Measurements from ENCODE around the gene SPNS3. TPM values are rescaled to one million over a fixed set of nuclear protein-coding genes. Genes with fewer than 3 reads are reported as not detected.

Gene SPNS3
- total and polyA plus RNA-seq, 2 donors (not counting 3 experiments of a cell fraction or from before 2014, with no cell fraction given) = 0.18 to 0.66 TPM

DNA sequence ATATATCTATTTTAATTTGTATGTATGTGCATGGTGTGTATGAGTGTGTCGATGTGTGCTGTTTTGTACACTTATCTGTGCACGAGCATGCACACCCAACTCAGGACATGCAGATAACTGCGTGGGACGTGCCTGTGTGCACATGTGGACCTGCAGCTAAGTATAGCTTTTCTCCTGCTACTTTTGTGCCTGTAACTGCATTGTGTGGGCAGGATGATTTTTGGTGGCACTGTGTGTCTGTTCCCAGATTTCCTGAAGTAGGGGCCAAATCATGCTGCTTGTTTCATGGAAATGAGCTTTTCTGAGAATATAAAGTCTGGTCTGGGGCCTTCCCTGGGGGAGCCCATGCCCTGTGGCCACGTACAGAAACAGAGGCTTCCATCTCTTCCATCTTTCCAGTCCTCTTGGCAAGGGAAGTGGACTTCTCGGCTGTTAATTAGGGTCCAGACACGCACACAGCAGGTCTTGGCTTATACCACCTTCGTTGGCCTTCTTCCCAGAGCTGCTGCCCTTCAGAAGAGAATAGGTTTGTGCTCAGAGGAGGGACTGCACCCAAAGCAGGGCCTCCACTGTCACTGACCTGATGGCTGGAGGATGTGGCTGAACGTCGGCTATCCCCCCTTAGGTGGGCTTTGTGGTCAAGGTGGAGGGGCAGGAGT is 30.2 kb downstream of the SPNS3 start:
- Histone ChIP-seq H3K4me1 (ENCODE audit: control insufficient read depth, extremely low read depth, insufficient read depth, low read length) (no peaks in the 10 kb centered on the region), H4K20me1 (replicated peaks; ENCODE audit: control insufficient read depth, extremely low read depth, insufficient read depth, low read length) (no peaks in the 10 kb centered on the region), H3K9me3 (replicated peaks; ENCODE audit: control insufficient read depth, insufficient read depth, low read length) (no peaks in the 10 kb centered on the region), H3K4me2 (ENCODE audit: insufficient read depth, low read length) (no peak overlapping the region), H3K4me3 (replicated peaks in 1 of 3; ENCODE audit: insufficient read depth in 1 of 3, low read depth in 1 of 3, low read length in 3 of 3) (no peak overlapping the region), H2AFZ (ENCODE audit: low read depth, low read length) (no peak overlapping the region), H3K9ac (replicated peaks; ENCODE audit: extremely low read depth, insufficient read depth, low read length) (no peak overlapping the region), H3K79me2 (ENCODE audit: control insufficient read depth, insufficient read depth, low read length) (no peaks in the 10 kb centered on the region), H3K36me3 (ENCODE audit: control insufficient read depth in 2 of 2, extremely low read depth in 1 of 2, insufficient read depth in 2 of 2, low read length in 2 of 2) (no peaks in the 10 kb centered on the region), H3K27me3 (ENCODE audit: control insufficient read depth in 2 of 2, insufficient read depth in 2 of 2, low read length in 2 of 2) (no peaks in the 10 kb centered on the region), H3K9me1 (replicated peaks; ENCODE audit: control insufficient read depth, extremely low read depth, insufficient read depth, low read length) (no peaks in the 10 kb centered on the region), H3K27ac (ENCODE audit: insufficient read depth, low read depth, low read length) (no peak overlapping the region)
- CTCF ChIA-PET = interaction anchor here (1.0 kb wide), 1 partner anchor 43 kb away, joined by 3 read pairs; no protein-coding TSS in a partner anchor
- no peak for TF ChIP-seq MYC (IDR thresholded peaks at IDR 0.05; ENCODE audit: low read depth, low read length)
- TF ChIP-seq EZH2 (IDR thresholded peaks at IDR 0.05; ENCODE audit: borderline replicate concordance, low read depth, low read length, severe bottlenecking) = no peak
- TF ChIP-seq GATA2 (IDR thresholded peaks at IDR 0.05; ENCODE audit: insufficient read depth, insufficient read length, low read depth, low read length) = no peak
- TF ChIP-seq, protein P1, sequence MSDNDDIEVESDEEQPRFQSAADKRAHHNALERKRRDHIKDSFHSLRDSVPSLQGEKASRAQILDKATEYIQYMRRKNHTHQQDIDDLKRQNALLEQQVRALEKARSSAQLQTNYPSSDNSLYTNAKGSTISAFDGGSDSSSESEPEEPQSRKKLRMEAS (IDR thresholded peaks at IDR 0.05; ENCODE audit: insufficient read depth, insufficient read length) = no peak
- no peak for TF ChIP-seq FOS (IDR thresholded peaks at IDR 0.05; ENCODE audit: borderline replicate concordance, insufficient read depth, low read length)
- no peak for TF ChIP-seq POLR2AphosphoS5 (IDR thresholded peaks at IDR 0.05; ENCODE audit: insufficient read depth, low read depth, low read length)
- TF ChIP-seq JUN (IDR thresholded peaks at IDR 0.05; ENCODE audit: borderline replicate concordance, insufficient read depth, insufficient read length, low read depth) = no peak
- TF ChIP-seq POLR2A (IDR thresholded peaks at IDR 0.05; ENCODE audit: low read depth, low read length) = no peak
- TF ChIP-seq, protein P2, sequence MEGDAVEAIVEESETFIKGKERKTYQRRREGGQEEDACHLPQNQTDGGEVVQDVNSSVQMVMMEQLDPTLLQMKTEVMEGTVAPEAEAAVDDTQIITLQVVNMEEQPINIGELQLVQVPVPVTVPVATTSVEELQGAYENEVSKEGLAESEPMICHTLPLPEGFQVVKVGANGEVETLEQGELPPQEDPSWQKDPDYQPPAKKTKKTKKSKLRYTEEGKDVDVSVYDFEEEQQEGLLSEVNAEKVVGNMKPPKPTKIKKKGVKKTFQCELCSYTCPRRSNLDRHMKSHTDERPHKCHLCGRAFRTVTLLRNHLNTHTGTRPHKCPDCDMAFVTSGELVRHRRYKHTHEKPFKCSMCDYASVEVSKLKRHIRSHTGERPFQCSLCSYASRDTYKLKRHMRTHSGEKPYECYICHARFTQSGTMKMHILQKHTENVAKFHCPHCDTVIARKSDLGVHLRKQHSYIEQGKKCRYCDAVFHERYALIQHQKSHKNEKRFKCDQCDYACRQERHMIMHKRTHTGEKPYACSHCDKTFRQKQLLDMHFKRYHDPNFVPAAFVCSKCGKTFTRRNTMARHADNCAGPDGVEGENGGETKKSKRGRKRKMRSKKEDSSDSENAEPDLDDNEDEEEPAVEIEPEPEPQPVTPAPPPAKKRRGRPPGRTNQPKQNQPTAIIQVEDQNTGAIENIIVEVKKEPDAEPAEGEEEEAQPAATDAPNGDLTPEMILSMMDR (IDR thresholded peaks at IDR 0.05; ENCODE audit: extremely low read depth in 1 of 2, insufficient read depth in 1 of 2, low read depth in 1 of 2, low read length in 2 of 2) = no peak
- DNase-seq (ENCODE audit: low read depth, low spot score) (no peak), FAIRE-seq (no peak)
- dilution Hi-C loops (cut with MboI; ENCODE audit: extremely low pct_ligation_motif_present, low sequenced_read_pairs) (no loop called here), intact Hi-C loops (cut with micrococcal nuclease) (no loop called here)
- no TSS peak for BruUV-seq (replicated peaks)
- POLR2A ChIA-PET = interaction anchor here (0.6 kb wide), 1 partner anchor 34 kb away, joined by 4 read pairs; no protein-coding TSS in a partner anchor

Data from endothelial cell of umbilical vein (primary cell).